H1 (cell line): ENCODE measurements around the gene GRB14. TPM values are rescaled to one million over a fixed set of nuclear protein-coding genes. Genes with fewer than 3 reads are reported as not detected.

Source experiments
- CTCF ChIA-PET: fragments of 300-600 bp; sonication (Branson Sonifier 250); formaldehyde crosslinking; loops from one replicate; lab custom pipeline; 2021; ENCODE audit not compliant: partially characterized antibody; lab: Charles Lee
- POLR2A ChIA-PET: fragments of 300-600 bp; sonication (Branson Sonifier 250); formaldehyde crosslinking; loops from one replicate; lab custom pipeline; 2021; ENCODE audit warnings: inconsistent platforms; ENCODE audit not compliant: partially characterized antibody; lab: Charles Lee
- DNase-seq, 2 experiments: peaks; one replicate each; pipeline versions ENCODE4 v3.0.0 to v3.0.0-alpha.2; 2010 to 2022; ENCODE audit warnings: low spot score in 2 of 2, low read depth in 1 of 2, mixed read lengths in 1 of 2
- FAIRE-seq: peaks from 2 replicates; lab custom pipeline; 2011; peaks lifted over from hg19 to GRCh38; lab: Jason Lieb, UNC
- H2AFZ ChIP-seq: 2 replicates; pipeline ENCODE4 v1.8.1; 2012; ENCODE audit warnings: low read length, inconsistent platforms
- H2AK5ac ChIP-seq: 2 replicates; pipeline ENCODE4 v1.6.1; 2013; ENCODE audit warnings: low read depth, low read length
- H2BK120ac ChIP-seq: replicated peaks from 2 replicates; pipeline ENCODE3; 2013; ENCODE audit warnings: low read depth, low read length, inconsistent platforms
- H2BK12ac ChIP-seq: 2 replicates; pipeline ENCODE4 v1.6.1; 2013; ENCODE audit warnings: low read depth, low read length
- H2BK15ac ChIP-seq: 2 replicates; pipeline ENCODE4 v1.6.1; 2013; ENCODE audit warnings: low read length
- H2BK20ac ChIP-seq: 2 replicates; pipeline ENCODE4 v1.6.1; 2013; ENCODE audit warnings: low read length
- H2BK5ac ChIP-seq: 2 replicates; pipeline ENCODE4 v1.6.1; 2013; ENCODE audit warnings: low read depth, low read length
- H3K14ac ChIP-seq: 2 replicates; pipeline ENCODE4 v1.6.1; 2013; ENCODE audit warnings: inconsistent platforms; ENCODE audit not compliant: insufficient read length
- H3K18ac ChIP-seq: 2 replicates; pipeline ENCODE4 v1.6.1; 2013; ENCODE audit warnings: low read length; ENCODE audit errors: extremely low read depth
- H3K23ac ChIP-seq: 2 replicates; pipeline ENCODE4 v1.6.1; 2013; ENCODE audit warnings: inconsistent platforms; ENCODE audit not compliant: insufficient read length
- H3K23me2 ChIP-seq: 2 replicates; pipeline ENCODE4 v1.6.1; 2013; ENCODE audit warnings: low read depth, low read length
- H3K27ac ChIP-seq: 2 replicates; pipeline ENCODE4 v1.6.1; 2011; ENCODE audit warnings: low read depth, low read length, inconsistent platforms
- H3K27me3 ChIP-seq, 4 experiments: replicated peaks in 1 of 4; 1 replicate in 1 of 4; 2 replicates in 3 of 4; pipeline versions ENCODE4 v1.6.1 to v1.8.1; 2011 to 2013; ENCODE audit warnings: low read length in 3 of 4, mild to moderate bottlenecking in 3 of 4, inconsistent platforms in 2 of 4, mixed read lengths in 2 of 4, moderate library complexity in 1 of 4; ENCODE audit not compliant: control insufficient read depth in 3 of 4, insufficient read depth in 3 of 4; ENCODE audit errors: extremely low read depth in 1 of 4
- H3K36me3 ChIP-seq, 4 experiments: 2 replicates each; pipeline versions ENCODE4 v1.6.1 to v1.8.1; 2011 to 2013; ENCODE audit warnings: mild to moderate bottlenecking in 4 of 4, low read length in 3 of 4, moderate library complexity in 2 of 4, control low read depth in 1 of 4, inconsistent platforms in 1 of 4; ENCODE audit not compliant: insufficient read depth in 4 of 4, control insufficient read depth in 2 of 4
- H3K4ac ChIP-seq: replicated peaks from 2 replicates; pipeline ENCODE3; 2013; ENCODE audit warnings: low read length, low read depth, mixed read lengths, inconsistent platforms; ENCODE audit not compliant: insufficient read length
- H3K4me1 ChIP-seq, 4 experiments: replicated peaks in 1 of 4; 1 replicate in 1 of 4; 2 replicates in 3 of 4; pipeline versions ENCODE4 v1.6.1 to v1.8.1; 2011 to 2013; ENCODE audit warnings: low read length in 3 of 4, inconsistent platforms in 2 of 4, mixed read lengths in 1 of 4; ENCODE audit not compliant: insufficient read depth in 4 of 4, control insufficient read depth in 3 of 4
- H3K4me2 ChIP-seq, 2 experiments: 2 replicates each; pipeline versions ENCODE4 v1.6.1 to v1.8.1; 2011 to 2013; ENCODE audit warnings: low read depth in 2 of 2, low read length in 2 of 2, control low read depth in 1 of 2, inconsistent platforms in 1 of 2, mild to moderate bottlenecking in 1 of 2; ENCODE audit not compliant: insufficient read depth in 1 of 2
- H3K4me3 ChIP-seq, 4 experiments: fragments of 200-600, 300-600 bp in 1 of 4; sonication (generic), shearing (Covaris generic), sonication (Bioruptor Twin) in 1 of 4; 2 replicates each; pipeline versions ENCODE4 v1.5.1 to v1.8.1; 2011 to 2016; ENCODE audit warnings: low read length in 4 of 4, low read depth in 3 of 4, control low read depth in 2 of 4, inconsistent platforms in 2 of 4, mild to moderate bottlenecking in 2 of 4, mixed read lengths in 1 of 4, moderate library complexity in 1 of 4; ENCODE audit not compliant: insufficient read depth in 2 of 4; ENCODE audit errors: extremely low read depth in 1 of 4
- H3K56ac ChIP-seq: replicated peaks from 2 replicates; pipeline ENCODE3; 2013; ENCODE audit warnings: low read depth, mild to moderate bottlenecking, mixed read lengths, low read length, inconsistent platforms; ENCODE audit not compliant: insufficient read length
- H3K79me1 ChIP-seq: 2 replicates; pipeline ENCODE4 v1.6.1; 2013; ENCODE audit warnings: low read depth, low read length, control low read depth
- H3K79me2 ChIP-seq, 2 experiments: 2 replicates each; pipeline versions ENCODE4 v1.6.1 to v1.8.1; 2012 to 2013; ENCODE audit warnings: low read length in 2 of 2, mild to moderate bottlenecking in 2 of 2, inconsistent platforms in 1 of 2; ENCODE audit not compliant: insufficient read depth in 2 of 2, control insufficient read depth in 1 of 2
- H3K9ac ChIP-seq, 4 experiments: replicated peaks in 1 of 4; 1 replicate in 1 of 4; 2 replicates in 3 of 4; pipeline versions ENCODE4 v1.6.1 to v1.8.1; 2011 to 2013; ENCODE audit warnings: low read depth in 3 of 4, low read length in 3 of 4, control low read depth in 2 of 4, mild to moderate bottlenecking in 2 of 4, moderate library complexity in 2 of 4, inconsistent platforms in 1 of 4; ENCODE audit errors: extremely low read depth in 1 of 4
- H3K9me3 ChIP-seq, 2 experiments: 2 replicates each; pipeline versions ENCODE4 v1.6.1 to v1.8.1; 2012 to 2013; ENCODE audit warnings: mild to moderate bottlenecking in 2 of 2, moderate library complexity in 2 of 2, control low read depth in 1 of 2, inconsistent platforms in 1 of 2, low read depth in 1 of 2, low read length in 1 of 2, mixed read lengths in 1 of 2; ENCODE audit not compliant: insufficient read depth in 2 of 2
- H4K20me1 ChIP-seq, 2 experiments: replicated peaks in 1 of 2; 2 replicates each; pipeline versions ENCODE3 to v1.8.1; 2011 to 2013; ENCODE audit warnings: inconsistent platforms in 2 of 2, low read length in 2 of 2, mild to moderate bottlenecking in 1 of 2; ENCODE audit not compliant: insufficient read depth in 2 of 2, control insufficient read depth in 1 of 2
- H4K5ac ChIP-seq: 2 replicates; pipeline ENCODE4 v1.6.1; 2013; ENCODE audit warnings: low read length, low read depth, mixed read lengths, inconsistent platforms; ENCODE audit not compliant: insufficient read length
- H4K8ac ChIP-seq: 2 replicates; pipeline ENCODE4 v1.8.0; 2013; ENCODE audit warnings: mild to moderate bottlenecking, moderate library complexity, low read length, inconsistent platforms; ENCODE audit not compliant: insufficient read depth; ENCODE audit errors: extremely low read depth
- H4K91ac ChIP-seq: replicated peaks from 2 replicates; pipeline ENCODE3; 2013; ENCODE audit warnings: low read length, mixed read lengths, inconsistent platforms; ENCODE audit not compliant: insufficient read length
- BCL11A ChIP-seq, 2 experiments: IDR thresholded peaks; one replicate each; pipeline ENCODE4 v1.6.1; 2011; ENCODE audit warnings: low read depth in 2 of 2, low read length in 2 of 2, mild to moderate bottlenecking in 2 of 2
- HDAC2 ChIP-seq, 2 experiments: fragments of 300-600 bp in 1 of 2; sonication (generic) in 1 of 2; IDR thresholded peaks; 2 replicates each; pipeline ENCODE4 v1.6.1; 2011 to 2012; ENCODE audit warnings: low read depth in 2 of 2, low read length in 2 of 2, mild to moderate bottlenecking in 2 of 2, moderate library complexity in 2 of 2, borderline replicate concordance in 1 of 2, inconsistent platforms in 1 of 2
- HDAC6 ChIP-seq: IDR thresholded peaks from one replicate; pipeline ENCODE4 v1.7.1; 2012; ENCODE audit warnings: low read depth, mild to moderate bottlenecking, inconsistent platforms, low read length, moderate library complexity
- RAD21 ChIP-seq, 2 experiments: IDR thresholded peaks in 1 of 2; conservative IDR thresholded peaks in 1 of 2; 2 replicates each; pipeline ENCODE4 v1.6.1; 2011; ENCODE audit warnings: low read depth in 2 of 2, low read length in 2 of 2, improper control_type of control experiment in 1 of 2, inconsistent platforms in 1 of 2, mild to moderate bottlenecking in 1 of 2, moderate library complexity in 1 of 2
- SIN3A ChIP-seq, 2 experiments: IDR thresholded peaks in 1 of 2; conservative IDR thresholded peaks in 1 of 2; 2 replicates each; pipeline ENCODE4 v1.6.1; 2011 to 2012; ENCODE audit warnings: low read length in 2 of 2, improper control_type of control experiment in 1 of 2, low read depth in 1 of 2, mild to moderate bottlenecking in 1 of 2
- WGBS, 2 experiments: shearing (Covaris generic) in 1 of 2; methylation state at CpG; one replicate each; pipeline versions ENCODE4 v1.1.6 to v1.1.7; 2013 to 2015; ENCODE audit warnings: low lambda C conversion rate in 2 of 2, mixed read lengths in 2 of 2, inconsistent platforms in 1 of 2, low coverage in 1 of 2, missing lambda C conversion rate in 1 of 2; ENCODE audit not compliant: insufficient replicate concordance in 2 of 2, insufficient coverage in 1 of 2, insufficient read length in 1 of 2; ENCODE audit errors: extremely low coverage in 1 of 2, missing lambda C conversion rate in 1 of 2; 5-methylcytosine and 5-hydroxymethylcytosine counted together
- polyA plus RNA-seq, 7 experiments: library from polyadenylated mRNA; depleted of rRNA in 3 of 7; stranded (reverse) in 5 of 7; unstranded in 2 of 7; fragments of >200 nt in 5 of 7; fragments of 200-250 nt in 2 of 7; gene quantifications; 1 replicate in 5 of 7; 2 replicates in 1 of 7; 4 replicates in 1 of 7; pipeline versions ENCODE4 v1.2.1 to v1.2.3, GENCODE V29; 2011 to 2013; ENCODE audit warnings: missing spikeins in 2 of 7, mixed read lengths in 2 of 7
- total RNA-seq: library from RNA; stranded (reverse); fragmentation: NEBNext Ultra II Directional; extraction: Animal tissue kit (Norgen Biotek cat#: 25700); gene quantifications from 2 replicates; pipeline ENCODE4 v1.2.1, GENCODE V29; 2021
- TF ChIP-seq, protein P1 (sequence below): IDR thresholded peaks from 2 replicates; pipeline ENCODE4 v1.6.1; 2012; ENCODE audit warnings: low read length, inconsistent platforms

GRB14 gene
- total and polyA plus RNA-seq, 2 of the 8 experiments (the other 6 are each of a cell fraction or from before 2014, with no cell fraction given): 2.5 to 11.6 TPM

DNA sequence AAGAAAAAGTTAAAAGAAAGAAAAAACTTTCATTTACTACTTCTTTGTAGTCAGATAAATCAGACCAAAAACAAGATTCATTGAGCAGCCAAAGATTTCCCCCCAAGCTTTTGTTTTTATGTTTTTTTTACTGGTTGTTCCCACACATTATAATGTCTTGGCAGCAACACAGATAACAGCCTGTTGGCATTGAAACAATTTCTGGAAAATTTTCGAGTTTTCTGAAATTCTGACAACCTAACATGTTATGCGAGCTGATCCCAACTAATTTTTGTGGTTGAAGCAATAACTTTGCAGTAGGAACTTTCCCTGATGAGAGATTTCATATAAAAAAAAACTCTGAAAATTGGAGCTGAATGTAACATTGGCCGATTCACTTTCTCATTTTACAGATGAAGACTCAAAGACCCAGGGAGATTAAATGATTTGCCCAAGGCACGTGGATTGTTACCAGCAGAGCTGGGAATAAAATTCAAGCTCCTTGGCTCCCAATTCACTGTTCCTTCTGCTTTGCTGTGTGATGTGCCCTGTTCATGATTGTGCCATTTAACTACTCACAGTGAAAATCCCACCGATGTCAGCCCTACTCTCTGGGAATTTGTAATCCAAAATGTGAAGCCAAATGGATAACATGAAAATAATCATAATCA lies 167.5 kb downstream of the GRB14 start:
- no peak overlapping the region for H3K27ac ChIP-seq
- H2BK12ac ChIP-seq: no peak overlapping the region
- H3K4ac ChIP-seq: no peak overlapping the region
- H3K4me3 ChIP-seq: no peak overlapping the region
- H3K79me2 ChIP-seq: no peaks in the 10 kb centered on the region
- H3K9me3 ChIP-seq: no peaks in the 10 kb centered on the region
- no peak overlapping the region for H2BK20ac ChIP-seq
- H3K79me1 ChIP-seq: no peaks in the 10 kb centered on the region
- 88% methylated on average over 5 of the region's 5 CpGs; no CpG with 5 or more reads in 1 of the 2 experiments for WGBS, 2 experiments
- no peaks in the 10 kb centered on the region for H3K23me2 ChIP-seq
- H2AK5ac ChIP-seq: no peak overlapping the region
- no peak overlapping the region for H2BK5ac ChIP-seq
- H3K27me3 ChIP-seq: no peaks in the 10 kb centered on the region
- peaks cover 0 to 4% (median 0%) of the 10 kb centered on the region in 4 experiments; a peak in 2 of 7 replicates for H3K4me1 ChIP-seq
- H4K91ac ChIP-seq: no peak overlapping the region
- H4K20me1 ChIP-seq: no peaks in the 10 kb centered on the region
- no peak overlapping the region for H2BK120ac ChIP-seq
- ChIA-PET CTCF (interaction anchor here (1.3 kb wide), 1 partner anchor 1272 kb away, joined by 4 read pairs; no protein-coding TSS in a partner anchor), POLR2A (no interaction called here)
- TF ChIP-seq, protein P1, sequence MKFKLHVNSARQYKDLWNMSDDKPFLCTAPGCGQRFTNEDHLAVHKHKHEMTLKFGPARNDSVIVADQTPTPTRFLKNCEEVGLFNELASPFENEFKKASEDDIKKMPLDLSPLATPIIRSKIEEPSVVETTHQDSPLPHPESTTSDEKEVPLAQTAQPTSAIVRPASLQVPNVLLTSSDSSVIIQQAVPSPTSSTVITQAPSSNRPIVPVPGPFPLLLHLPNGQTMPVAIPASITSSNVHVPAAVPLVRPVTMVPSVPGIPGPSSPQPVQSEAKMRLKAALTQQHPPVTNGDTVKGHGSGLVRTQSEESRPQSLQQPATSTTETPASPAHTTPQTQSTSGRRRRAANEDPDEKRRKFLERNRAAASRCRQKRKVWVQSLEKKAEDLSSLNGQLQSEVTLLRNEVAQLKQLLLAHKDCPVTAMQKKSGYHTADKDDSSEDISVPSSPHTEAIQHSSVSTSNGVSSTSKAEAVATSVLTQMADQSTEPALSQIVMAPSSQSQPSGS: no peak
- TF ChIP-seq SIN3A (conservative IDR thresholded peaks at IDR 0.05 in 1 of 2, IDR thresholded peaks at IDR 0.05 in 1 of 2; ENCODE audit: low read depth in 1 of 2, low read length in 2 of 2) (no peak), HDAC6 (no peak), BCL11A (IDR thresholded peaks at IDR 0.05; ENCODE audit: low read depth in 2 of 2, low read length in 2 of 2) (no peak), HDAC2 (IDR thresholded peaks at IDR 0.05; ENCODE audit: borderline replicate concordance in 1 of 2, low read depth in 2 of 2, low read length in 2 of 2) (no peak), RAD21 (IDR thresholded peaks at IDR 0.05 in 1 of 2, conservative IDR thresholded peaks at IDR 0.05 in 1 of 2; ENCODE audit: low read depth in 2 of 2, low read length in 2 of 2) (no peak)
- DNase-seq (no peak), FAIRE-seq (no peak)
- no peak overlapping the region for H4K5ac ChIP-seq
- H3K18ac ChIP-seq: no peak overlapping the region
- H3K23ac ChIP-seq: no peak overlapping the region
- H3K4me2 ChIP-seq: no peak overlapping the region
- no peaks in the 10 kb centered on the region for H3K36me3 ChIP-seq
- no peak overlapping the region for H2AFZ ChIP-seq
- H3K14ac ChIP-seq: no peak overlapping the region
- H4K8ac ChIP-seq: no peak overlapping the region
- no peak overlapping the region for H3K56ac ChIP-seq
- H3K9ac ChIP-seq: no peak overlapping the region
- H2BK15ac ChIP-seq: no peak overlapping the region
